A549 (cell line): Measurements from ENCODE around the gene CDRT15.

Experiments
- BCL3 ChIP-seq: fragments of >200 bp; sonication (Bioruptor Twin); formaldehyde crosslinking; IDR thresholded peaks from 3 replicates; pipeline ENCODE4 v1.6.1; 2016
- CEBPB ChIP-seq, 2 experiments: fragments of >200 bp in 1 of 2; sonication (Bioruptor Twin) in 1 of 2; formaldehyde crosslinking in 1 of 2; IDR thresholded peaks; 2 replicates each; pipeline ENCODE4 v1.6.1; 2012 to 2016
- EP300 ChIP-seq, 2 experiments: fragments of >200 bp; sonication (Bioruptor Twin); formaldehyde crosslinking; IDR thresholded peaks; 2 replicates in 1 of 2; 3 replicates in 1 of 2; pipeline ENCODE4 v1.6.1; 2016 to 2017
- HES2 ChIP-seq: fragments of >200 bp; sonication (Bioruptor Twin); formaldehyde crosslinking; IDR thresholded peaks from 2 replicates; pipeline ENCODE4 v1.6.1; 2016
- JUNB ChIP-seq: fragments of >200 bp; sonication (Bioruptor Twin); formaldehyde crosslinking; IDR thresholded peaks from 2 replicates; pipeline ENCODE4 v1.6.1; 2016
- KDM5A ChIP-seq: fragments of 200-600 bp; sonication (generic); IDR thresholded peaks from 2 replicates; pipeline ENCODE4 v1.6.1; 2016; ENCODE audit warnings: antibody characterized with exemption, mild to moderate bottlenecking
- PHF8 ChIP-seq: fragments of 200-600 bp; sonication (generic); IDR thresholded peaks from 2 replicates; pipeline ENCODE4 v1.6.1; 2016; ENCODE audit warnings: low read depth, mild to moderate bottlenecking, antibody characterized with exemption, moderate library complexity, borderline replicate concordance
- POLR2A ChIP-seq: IDR thresholded peaks from 2 replicates; pipeline ENCODE4 v1.6.1; 2012; ENCODE audit warnings: mild to moderate bottlenecking, low read length
- TF ChIP-seq, protein P1 (sequence below): fragments of >200 bp; sonication (Bioruptor Twin); formaldehyde crosslinking; IDR thresholded peaks from 3 replicates; pipeline ENCODE4 v1.5.1; 2016
- TF ChIP-seq, protein P2 (sequence below): fragments of 200-600 bp; sonication (generic); IDR thresholded peaks from 2 replicates; pipeline ENCODE4 v1.6.1; 2016; ENCODE audit warnings: antibody characterized with exemption, mild to moderate bottlenecking, moderate library complexity

- no peak for TF ChIP-seq PHF8
- TF ChIP-seq, protein P1, sequence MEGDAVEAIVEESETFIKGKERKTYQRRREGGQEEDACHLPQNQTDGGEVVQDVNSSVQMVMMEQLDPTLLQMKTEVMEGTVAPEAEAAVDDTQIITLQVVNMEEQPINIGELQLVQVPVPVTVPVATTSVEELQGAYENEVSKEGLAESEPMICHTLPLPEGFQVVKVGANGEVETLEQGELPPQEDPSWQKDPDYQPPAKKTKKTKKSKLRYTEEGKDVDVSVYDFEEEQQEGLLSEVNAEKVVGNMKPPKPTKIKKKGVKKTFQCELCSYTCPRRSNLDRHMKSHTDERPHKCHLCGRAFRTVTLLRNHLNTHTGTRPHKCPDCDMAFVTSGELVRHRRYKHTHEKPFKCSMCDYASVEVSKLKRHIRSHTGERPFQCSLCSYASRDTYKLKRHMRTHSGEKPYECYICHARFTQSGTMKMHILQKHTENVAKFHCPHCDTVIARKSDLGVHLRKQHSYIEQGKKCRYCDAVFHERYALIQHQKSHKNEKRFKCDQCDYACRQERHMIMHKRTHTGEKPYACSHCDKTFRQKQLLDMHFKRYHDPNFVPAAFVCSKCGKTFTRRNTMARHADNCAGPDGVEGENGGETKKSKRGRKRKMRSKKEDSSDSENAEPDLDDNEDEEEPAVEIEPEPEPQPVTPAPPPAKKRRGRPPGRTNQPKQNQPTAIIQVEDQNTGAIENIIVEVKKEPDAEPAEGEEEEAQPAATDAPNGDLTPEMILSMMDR, result no peak
- TF ChIP-seq CEBPB (IDR thresholded peaks at IDR 0.05), result no peak
- TF ChIP-seq POLR2A, result no peak
- no peak for TF ChIP-seq HES2
- TF ChIP-seq BCL3, result no peak
- TF ChIP-seq, protein P2, sequence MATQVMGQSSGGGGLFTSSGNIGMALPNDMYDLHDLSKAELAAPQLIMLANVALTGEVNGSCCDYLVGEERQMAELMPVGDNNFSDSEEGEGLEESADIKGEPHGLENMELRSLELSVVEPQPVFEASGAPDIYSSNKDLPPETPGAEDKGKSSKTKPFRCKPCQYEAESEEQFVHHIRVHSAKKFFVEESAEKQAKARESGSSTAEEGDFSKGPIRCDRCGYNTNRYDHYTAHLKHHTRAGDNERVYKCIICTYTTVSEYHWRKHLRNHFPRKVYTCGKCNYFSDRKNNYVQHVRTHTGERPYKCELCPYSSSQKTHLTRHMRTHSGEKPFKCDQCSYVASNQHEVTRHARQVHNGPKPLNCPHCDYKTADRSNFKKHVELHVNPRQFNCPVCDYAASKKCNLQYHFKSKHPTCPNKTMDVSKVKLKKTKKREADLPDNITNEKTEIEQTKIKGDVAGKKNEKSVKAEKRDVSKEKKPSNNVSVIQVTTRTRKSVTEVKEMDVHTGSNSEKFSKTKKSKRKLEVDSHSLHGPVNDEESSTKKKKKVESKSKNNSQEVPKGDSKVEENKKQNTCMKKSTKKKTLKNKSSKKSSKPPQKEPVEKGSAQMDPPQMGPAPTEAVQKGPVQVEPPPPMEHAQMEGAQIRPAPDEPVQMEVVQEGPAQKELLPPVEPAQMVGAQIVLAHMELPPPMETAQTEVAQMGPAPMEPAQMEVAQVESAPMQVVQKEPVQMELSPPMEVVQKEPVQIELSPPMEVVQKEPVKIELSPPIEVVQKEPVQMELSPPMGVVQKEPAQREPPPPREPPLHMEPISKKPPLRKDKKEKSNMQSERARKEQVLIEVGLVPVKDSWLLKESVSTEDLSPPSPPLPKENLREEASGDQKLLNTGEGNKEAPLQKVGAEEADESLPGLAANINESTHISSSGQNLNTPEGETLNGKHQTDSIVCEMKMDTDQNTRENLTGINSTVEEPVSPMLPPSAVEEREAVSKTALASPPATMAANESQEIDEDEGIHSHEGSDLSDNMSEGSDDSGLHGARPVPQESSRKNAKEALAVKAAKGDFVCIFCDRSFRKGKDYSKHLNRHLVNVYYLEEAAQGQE, result no peak
- no peak for TF ChIP-seq KDM5A
- TF ChIP-seq JUNB, result no peak
- TF ChIP-seq EP300 (IDR thresholded peaks at IDR 0.05), result no peak
These were observed 24.7 kb upstream of the CDRT15 start for GRCh38 chr17:14261406-14261805.
